Activated naive CD4-positive, alpha-beta T cell treated with anti-CD3 and anti-CD28 coated beads, Interleukin-2, amount 50 U/mL, for 16 hours (primary cell): Measurements from ENCODE around the gene PRSS2.

ENCODE experiments used
- DNase-seq: peaks from one replicate; pipeline ENCODE4 v3.0.0-alpha.2; 2020

The PRSS2 gene

GRCh38 chr7:142804728-142805207, 34.0 kb downstream of the PRSS2 start:
- DNase-seq = peak; percentile 37

GRCh38 chr7:142805350-142806021, 34.7 kb downstream of the PRSS2 start:
- no peak for DNase-seq

GRCh38 chr7:142806022-142806356, 35.2 kb downstream of the PRSS2 start:
- no peak for DNase-seq

GRCh38 chr7:142806957-142807356, 36.2 kb downstream of the PRSS2 start:
- DNase-seq = no peak

- peak; percentile 56 for DNase-seq
Measured at GRCh38 chr7:142807855-142808460, 37.2 kb downstream of the PRSS2 start.

GRCh38 chr7:142808461-142808801, 37.7 kb downstream of the PRSS2 start:
- DNase-seq = no peak

- peak; percentile 94 for DNase-seq
Measured at GRCh38 chr7:142808802-142809583, 38.2 kb downstream of the PRSS2 start.

- DNase-seq = no peak
Measured at GRCh38 chr7:142809671-142810070, 38.9 kb downstream of the PRSS2 start.

- no peak for DNase-seq
Measured at GRCh38 chr7:142811154-142811737, 40.5 kb downstream of the PRSS2 start.

GRCh38 chr7:142812437-142813215, 41.9 kb downstream of the PRSS2 start:
- no peak for DNase-seq

- no peak for DNase-seq
Measured at GRCh38 chr7:142813226-142813625, 42.5 kb downstream of the PRSS2 start.

GRCh38 chr7:142813699-142814098, 42.9 kb downstream of the PRSS2 start:
- DNase-seq = no peak

GRCh38 chr7:142814451-142814850, 43.7 kb downstream of the PRSS2 start:
- DNase-seq = no peak

GRCh38 chr7:142815134-142815533, 44.4 kb downstream of the PRSS2 start:
- DNase-seq = no peak

GRCh38 chr7:142817506-142817905, 46.7 kb downstream of the PRSS2 start:
- DNase-seq = no peak

- DNase-seq = no peak
Measured at GRCh38 chr7:142819530-142819929, 48.8 kb downstream of the PRSS2 start.

- DNase-seq = no peak
Measured at GRCh38 chr7:142822714-142823113, 51.9 kb downstream of the PRSS2 start.
